Measurements from ENCODE around the gene HIPK2.

Gene HIPK2

GRCh38 chr7:139515266-139515665 is 262.5 kb downstream of the HIPK2 start:
- DNase-seq: no peak

Measured in hypothalamus (tissue), 51 donors.